Sigmoid colon (tissue), 7 donors: ENCODE measurements around the gene DCAF4. TPM values are rescaled to one million over a fixed set of nuclear protein-coding genes. Genes with fewer than 3 reads are reported as not detected.

ENCODE experiments used
- DNase-seq: peaks from one replicate; pipeline ENCODE4 v3.0.0-alpha.2; 2019
- H3K27ac ChIP-seq, 4 donors: fragments of 200-600 bp; sonication (generic); one replicate each; pipeline ENCODE4 v1.5.1; 2016 to 2019; ENCODE audit warnings: mild to moderate bottlenecking in 1 of 4
- H3K27me3 ChIP-seq, 3 donors: fragments of 200-600 bp; sonication (generic); one replicate each; pipeline ENCODE4 v1.5.1; 2019; ENCODE audit warnings: mild to moderate bottlenecking in 1 of 3
- H3K36me3 ChIP-seq, 4 donors: fragments of 200-600 bp; sonication (generic); one replicate each; pipeline ENCODE4 v1.5.1; 2016 to 2019
- H3K4me1 ChIP-seq, 4 donors: fragments of 200-600 bp; sonication (generic); one replicate each; pipeline ENCODE4 v1.5.1; 2017 to 2019
- H3K4me3 ChIP-seq, 4 donors: fragments of 200-600 bp; sonication (generic); one replicate each; pipeline ENCODE4 v1.5.1; 2017 to 2019; ENCODE audit warnings: mild to moderate bottlenecking in 2 of 4, moderate library complexity in 1 of 4
- H3K9me3 ChIP-seq, 4 donors: fragments of 200-600 bp in 3 of 4; sonication (generic) in 3 of 4; one replicate each; pipeline versions ENCODE4 v1.5.1 to v1.6.1; 2013 to 2019
- CTCF ChIP-seq, 4 experiments: fragments of 450-650 bp in 3 of 4; fragments of 200-600 bp in 1 of 4; IDR thresholded peaks; one replicate each; pipeline ENCODE4 v1.5.1; 2016 to 2019; ENCODE audit warnings: antibody characterized with exemption in 4 of 4, mild to moderate bottlenecking in 3 of 4, moderate library complexity in 2 of 4
- EP300 ChIP-seq, 4 donors: sonication (generic); formaldehyde crosslinking; IDR thresholded peaks; one replicate each; pipeline ENCODE4 v1.6.1; 2017; ENCODE audit warnings: antibody characterized with exemption in 4 of 4
- POLR2A ChIP-seq, 2 donors: fragments of 450-650 bp; IDR thresholded peaks; one replicate each; pipeline ENCODE4 v1.6.1; 2016; ENCODE audit warnings: antibody characterized with exemption in 2 of 2, mild to moderate bottlenecking in 2 of 2, moderate library complexity in 2 of 2
- POLR2AphosphoS5 ChIP-seq, 4 donors: sonication (generic); formaldehyde crosslinking; IDR thresholded peaks; one replicate each; pipeline ENCODE4 v1.6.1; 2017; ENCODE audit warnings: antibody characterized with exemption in 4 of 4
- WGBS, 2 donors: extraction: QIAGEN DNeasy Blood & Tissue Kit; methylation state at CpG; one replicate each; pipeline ENCODE4 v1.1.7; 2013; 5-methylcytosine and 5-hydroxymethylcytosine counted together
- intact Hi-C: fragments of 100-400 bp; cut with DNase I; formaldehyde crosslinking; loops from one replicate; pipeline ENCODE4 v1.15.1; 2023
- polyA plus RNA-seq, 3 donors: library from polyadenylated mRNA; stranded (reverse); fragments of 200-250 nt; gene quantifications; one replicate each; pipeline ENCODE4 v1.2.3, GENCODE V29; 2013
- total RNA-seq, 4 donors: library from RNA; depleted of rRNA; stranded (reverse); fragments of >200 nt; gene quantifications; one replicate each; pipeline ENCODE4 v1.1.0, GENCODE V29; 2016
- donor health status: healthy with polysubstance abuse.
- donor health status: Bipolar disorder and iron deficiency.
- donor health status: healthy.

The DCAF4 gene
- total and polyA plus RNA-seq, 7 donors: 5.8 to 20.9 (median 13.2) TPM

DNA sequence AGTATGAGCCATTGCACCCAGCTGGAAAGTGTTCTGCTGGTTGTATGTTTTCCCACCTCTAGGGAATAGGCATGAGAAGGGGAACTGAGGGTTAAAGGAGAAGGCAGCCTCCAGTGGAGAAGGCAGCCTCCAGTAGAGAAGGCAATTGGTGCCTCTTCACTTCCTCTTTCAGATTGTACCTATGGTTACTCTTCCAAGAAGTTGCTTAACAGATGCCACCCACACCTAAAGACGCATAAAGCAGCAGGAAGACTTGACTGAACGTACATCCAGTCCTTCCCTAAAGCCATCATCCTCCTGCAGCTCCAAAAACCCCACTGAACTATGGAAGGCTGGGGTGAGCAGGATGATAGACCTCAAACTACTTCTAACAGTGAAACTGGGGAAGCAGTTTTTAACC, 45.4 kb upstream of the DCAF4 start:
- DNase-seq: no peak
- no peak overlapping the region for H3K27ac ChIP-seq
- intact Hi-C loops: no loop called here
- H3K4me3 ChIP-seq: no peak overlapping the region
- 60 to 83% methylated on average over 2 of the region's 2 CpGs for WGBS, 2 donors
- H3K27me3 ChIP-seq: no peaks in the 10 kb centered on the region
- H3K36me3 ChIP-seq: no peaks in the 10 kb centered on the region
- TF ChIP-seq EP300 (IDR thresholded peaks at IDR 0.05) (no peak), POLR2A (IDR thresholded peaks at IDR 0.05) (no peak), POLR2AphosphoS5 (IDR thresholded peaks at IDR 0.05) (no peak), CTCF (IDR thresholded peaks at IDR 0.05) (no peak)
- H3K4me1 ChIP-seq: no peaks in the 10 kb centered on the region
- no peaks in the 10 kb centered on the region for H3K9me3 ChIP-seq

DNA sequence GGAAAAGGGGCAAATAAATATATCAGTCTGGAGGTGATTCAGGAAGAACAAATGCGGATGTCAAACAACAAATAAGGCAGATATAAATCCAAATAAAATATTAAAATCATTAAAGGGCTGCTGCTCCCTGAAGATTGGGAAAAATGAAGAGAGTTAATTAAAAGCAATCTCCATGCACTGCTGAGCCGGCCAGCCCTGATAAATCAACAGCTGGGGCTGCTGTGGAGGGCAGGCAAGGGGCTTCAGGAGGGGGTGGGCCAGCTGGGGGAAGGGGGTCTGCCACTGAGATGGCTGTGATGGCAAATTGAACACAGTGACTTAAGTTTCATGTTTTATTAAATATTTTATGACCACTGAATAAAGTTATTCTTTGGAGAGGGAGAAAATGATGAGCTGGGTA, 44.7 kb upstream of the DCAF4 start:
- no peak overlapping the region for H3K27ac ChIP-seq
- intact Hi-C loops: no loop called here
- TF ChIP-seq POLR2A (IDR thresholded peaks at IDR 0.05): no peak
- no peak overlapping the region for H3K4me3 ChIP-seq
- WGBS, 2 donors: 84 to 91% methylated on average over 2 of the region's 2 CpGs
- no peak for DNase-seq
- no peaks in the 10 kb centered on the region for H3K36me3 ChIP-seq
- H3K27me3 ChIP-seq: no peaks in the 10 kb centered on the region
- no peaks in the 10 kb centered on the region for H3K9me3 ChIP-seq
- no peaks in the 10 kb centered on the region for H3K4me1 ChIP-seq

DNA sequence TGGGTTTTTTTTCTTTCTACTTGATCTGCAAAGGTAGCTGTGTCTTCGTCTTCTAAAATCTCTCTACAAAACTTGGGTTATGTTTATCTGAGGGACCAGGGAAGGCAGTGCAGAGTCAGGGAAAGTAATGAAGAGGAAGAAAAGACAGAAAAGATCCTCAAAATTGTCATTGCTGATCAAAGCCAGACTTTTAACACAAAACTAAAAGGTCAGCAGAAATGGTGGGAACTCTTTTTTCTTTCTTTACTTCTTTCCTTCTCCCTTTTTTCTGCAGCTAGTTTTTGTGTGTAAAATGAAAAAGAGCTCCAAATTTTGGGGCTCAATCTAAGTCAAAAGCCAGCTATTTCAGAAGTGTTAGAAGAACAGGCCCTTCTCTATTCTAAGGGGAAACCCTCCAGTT, 44.2 kb upstream of the DCAF4 start:
- H3K4me3 ChIP-seq: no peak overlapping the region
- WGBS, 2 donors: 92 to 99% methylated on average over 1 of the region's 1 CpG

DNA sequence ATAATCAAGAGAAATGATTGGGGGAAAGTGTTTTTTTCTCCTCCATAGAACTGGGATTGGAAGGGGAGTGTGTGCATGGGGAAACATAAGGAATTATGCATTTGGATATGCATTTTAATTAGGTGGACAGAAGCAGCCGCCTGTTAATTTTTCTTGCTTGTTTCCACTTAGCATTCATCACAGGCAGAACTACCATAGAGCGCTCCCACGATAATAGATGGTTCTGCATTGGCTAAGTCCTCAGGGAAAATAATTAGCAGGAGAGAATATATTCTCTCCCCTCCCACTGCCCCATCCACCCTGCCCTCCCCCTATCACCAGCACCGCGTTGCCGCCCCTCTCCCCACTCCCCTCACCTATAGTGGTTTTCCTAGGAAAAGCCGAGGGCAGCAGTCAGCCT, 43.8 kb upstream of the DCAF4 start:
- no peak overlapping the region for H3K27ac ChIP-seq
- 86 to 96% methylated on average over 7 of the region's 7 CpGs for WGBS, 2 donors
- no peak for DNase-seq
- intact Hi-C loops: no loop called here
- H3K4me1 ChIP-seq: no peaks in the 10 kb centered on the region
- no peaks in the 10 kb centered on the region for H3K9me3 ChIP-seq
- TF ChIP-seq CTCF (IDR thresholded peaks at IDR 0.05) (no peak), POLR2A (IDR thresholded peaks at IDR 0.05) (no peak), EP300 (IDR thresholded peaks at IDR 0.05) (no peak), POLR2AphosphoS5 (IDR thresholded peaks at IDR 0.05) (no peak)
- no peaks in the 10 kb centered on the region for H3K27me3 ChIP-seq
- H3K36me3 ChIP-seq: no peaks in the 10 kb centered on the region
- no peak overlapping the region for H3K4me3 ChIP-seq

More for the DNA sequence above, 44.2 kb upstream of the DCAF4 start:
- Histone ChIP-seq H3K4me1 (no peaks in the 10 kb centered on the region), H3K9me3 (no peaks in the 10 kb centered on the region), H3K36me3 (no peaks in the 10 kb centered on the region), H3K27ac (no peak overlapping the region), H3K27me3 (no peaks in the 10 kb centered on the region)
- intact Hi-C loops: no loop called here
- TF ChIP-seq CTCF (IDR thresholded peaks at IDR 0.05): no peak
- TF ChIP-seq POLR2A (IDR thresholded peaks at IDR 0.05): no peak
- TF ChIP-seq POLR2AphosphoS5 (IDR thresholded peaks at IDR 0.05): no peak
- no peak for TF ChIP-seq EP300 (IDR thresholded peaks at IDR 0.05)
- no peak for DNase-seq

DNA sequence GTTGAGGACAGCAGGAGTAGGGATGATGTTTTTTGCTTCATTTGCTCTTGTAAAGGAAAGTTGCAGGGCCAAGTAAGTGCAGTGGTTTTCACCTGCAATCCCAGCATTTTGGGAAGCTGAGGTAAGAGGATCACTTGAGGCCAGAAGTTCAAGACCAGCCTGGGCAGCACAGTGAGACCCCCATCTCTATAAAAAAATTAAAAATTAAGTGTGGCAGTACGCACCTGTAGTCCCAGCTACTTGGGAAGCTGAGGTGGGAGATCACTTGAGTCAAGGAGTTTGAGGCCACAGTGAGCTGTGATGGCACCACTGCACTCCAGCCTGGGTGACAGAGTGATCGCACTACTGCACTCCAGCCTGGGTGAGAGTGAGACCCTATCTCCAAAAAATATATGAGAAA, 43.2 kb upstream of the DCAF4 start:
- Histone ChIP-seq H3K27ac (no peak overlapping the region), H3K36me3 (no peaks in the 10 kb centered on the region), H3K4me3 (no peak overlapping the region), H3K4me1 (no peaks in the 10 kb centered on the region), H3K27me3 (no peaks in the 10 kb centered on the region), H3K9me3 (no peaks in the 10 kb centered on the region)
- 98 to 100% methylated on average over 2 of the region's 2 CpGs for WGBS, 2 donors
- no peak for DNase-seq
- no peak for TF ChIP-seq EP300 (IDR thresholded peaks at IDR 0.05)
- TF ChIP-seq POLR2AphosphoS5 (IDR thresholded peaks at IDR 0.05): no peak
- no peak for TF ChIP-seq CTCF (IDR thresholded peaks at IDR 0.05)
- TF ChIP-seq POLR2A (IDR thresholded peaks at IDR 0.05): no peak
- intact Hi-C loops: no loop called here
